HL-60 (cell line): Measurements from ENCODE around the gene DOCK1.
"Not testable (repeated sequence)": the region's sequence is repeated elsewhere in the genome, so short reads cannot be mapped to it uniquely, and the experiment has no call there.

ENCODE experiments used
- DNase-seq, 2 experiments: peaks; one replicate each; pipeline ENCODE4 v3.0.0-alpha.2; 2010 to 2020; ENCODE audit warnings: low read depth in 1 of 2, low spot score in 1 of 2
- H3K27ac ChIP-seq: fragments of 250-450 bp; sonication (Bioruptor Pico); replicated peaks from 2 replicates; pipeline ENCODE4 v1.5.1; 2020; ENCODE audit warnings: mild to moderate bottlenecking, moderate library complexity
- H3K27me3 ChIP-seq: fragments of 250-450 bp; sonication (Bioruptor Pico); 2 replicates; pipeline ENCODE4 v1.5.1; 2021; ENCODE audit warnings: mild to moderate bottlenecking, moderate library complexity; ENCODE audit not compliant: insufficient read depth, poor library complexity, severe bottlenecking
- H3K4me3 ChIP-seq: replicated peaks from 2 replicates; pipeline ENCODE4 v1.5.1; 2011; ENCODE audit warnings: mild to moderate bottlenecking, control low read depth, low read length; ENCODE audit not compliant: insufficient read depth
- CTCF ChIP-seq: IDR thresholded peaks from one replicate; pipeline ENCODE4 v1.5.1; 2011; ENCODE audit warnings: low read length, control low read depth, inconsistent platforms; ENCODE audit not compliant: insufficient read depth
- GABPA ChIP-seq: IDR thresholded peaks from 2 replicates; pipeline ENCODE4 v1.6.1; 2012; ENCODE audit warnings: low read depth
- POLR2AphosphoS5 ChIP-seq: IDR thresholded peaks from 2 replicates; pipeline ENCODE4 v1.6.1; 2012; ENCODE audit warnings: low read depth
- REST ChIP-seq: IDR thresholded peaks from 2 replicates; pipeline ENCODE4 v1.6.1; 2012; ENCODE audit warnings: low read depth; ENCODE audit not compliant: insufficient replicate concordance
- SPI1 ChIP-seq: IDR thresholded peaks from 2 replicates; pipeline ENCODE4 v1.6.1; 2012; ENCODE audit warnings: low read depth, mild to moderate bottlenecking, borderline replicate concordance

The DOCK1 gene

GRCh38 chr10:126898460-126898859 lies 6.8 kb upstream of the DOCK1 start:
- no peak for DNase-seq
- no peak overlapping the region for H3K27ac ChIP-seq
- no peak overlapping the region for H3K4me3 ChIP-seq
- H3K27me3 ChIP-seq, result no peaks in the 10 kb centered on the region
- TF ChIP-seq REST, result no peak
- TF ChIP-seq CTCF, result no peak
- TF ChIP-seq POLR2AphosphoS5, result no peak
- no peak for TF ChIP-seq SPI1
- TF ChIP-seq GABPA, result no peak

- not testable (repeated sequence) for DNase-seq, H3K4me3 ChIP-seq, H3K27ac ChIP-seq
Measured at GRCh38 chr10:126899529-126899928, 5.7 kb upstream of the DOCK1 start.

GRCh38 chr10:126902157-126902556 lies 3.1 kb upstream of the DOCK1 start:
- no peak overlapping the region for H3K27ac ChIP-seq
- no peak for DNase-seq
- peaks cover 9% of the 10 kb centered on the region for H3K27me3 ChIP-seq
- no peak overlapping the region for H3K4me3 ChIP-seq
- no peak for TF ChIP-seq SPI1
- TF ChIP-seq POLR2AphosphoS5, result no peak
- TF ChIP-seq REST, result no peak
- TF ChIP-seq CTCF, result no peak
- no peak for TF ChIP-seq GABPA

More at GRCh38 chr10:126899529-126899928, 5.7 kb upstream of the DOCK1 start:
- not testable (repeated sequence) for H3K27me3 ChIP-seq

- Histone ChIP-seq H3K27me3 (peaks cover 9% of the 10 kb centered on the region), H3K27ac (no peak overlapping the region), H3K4me3 (no peak overlapping the region)
- no peak for DNase-seq
- TF ChIP-seq CTCF (no peak), GABPA (no peak), POLR2AphosphoS5 (no peak), REST (no peak), SPI1 (no peak)
Measured at GRCh38 chr10:126903656-126904360, 1.4 kb upstream of the DOCK1 start.
